Fibroblast of lung (primary cell): ENCODE measurements around the gene GABBR2.

Source experiments
- EZH2 ChIP-seq: IDR thresholded peaks from 2 replicates; pipeline ENCODE4 v1.5.1; 2012; ENCODE audit warnings: low read length, control low read depth, mild to moderate bottlenecking; ENCODE audit errors: missing control alignments
- TF ChIP-seq, protein P1 (sequence below), 2 donors: IDR thresholded peaks in 1 of 2; conservative IDR thresholded peaks in 1 of 2; 1 replicate in 1 of 2; 2 replicates in 1 of 2; pipeline ENCODE4 v1.5.1; 2011 to 2012; ENCODE audit warnings: low read length in 2 of 2, control low read depth in 1 of 2, inconsistent platforms in 1 of 2, low read depth in 1 of 2, mild to moderate bottlenecking in 1 of 2

GRCh38 chr9:98692392-98692791 is 16.3 kb downstream of the GABBR2 start:
- TF ChIP-seq, protein P1, sequence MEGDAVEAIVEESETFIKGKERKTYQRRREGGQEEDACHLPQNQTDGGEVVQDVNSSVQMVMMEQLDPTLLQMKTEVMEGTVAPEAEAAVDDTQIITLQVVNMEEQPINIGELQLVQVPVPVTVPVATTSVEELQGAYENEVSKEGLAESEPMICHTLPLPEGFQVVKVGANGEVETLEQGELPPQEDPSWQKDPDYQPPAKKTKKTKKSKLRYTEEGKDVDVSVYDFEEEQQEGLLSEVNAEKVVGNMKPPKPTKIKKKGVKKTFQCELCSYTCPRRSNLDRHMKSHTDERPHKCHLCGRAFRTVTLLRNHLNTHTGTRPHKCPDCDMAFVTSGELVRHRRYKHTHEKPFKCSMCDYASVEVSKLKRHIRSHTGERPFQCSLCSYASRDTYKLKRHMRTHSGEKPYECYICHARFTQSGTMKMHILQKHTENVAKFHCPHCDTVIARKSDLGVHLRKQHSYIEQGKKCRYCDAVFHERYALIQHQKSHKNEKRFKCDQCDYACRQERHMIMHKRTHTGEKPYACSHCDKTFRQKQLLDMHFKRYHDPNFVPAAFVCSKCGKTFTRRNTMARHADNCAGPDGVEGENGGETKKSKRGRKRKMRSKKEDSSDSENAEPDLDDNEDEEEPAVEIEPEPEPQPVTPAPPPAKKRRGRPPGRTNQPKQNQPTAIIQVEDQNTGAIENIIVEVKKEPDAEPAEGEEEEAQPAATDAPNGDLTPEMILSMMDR (conservative IDR thresholded peaks at IDR 0.05 in 1 of 2, IDR thresholded peaks at IDR 0.05 in 1 of 2; ENCODE audit: low read depth in 1 of 2, low read length in 2 of 2): no peak
- no peak for TF ChIP-seq EZH2
